Body of pancreas (tissue), 4 donors: Measurements from ENCODE around the gene BEST3.

Source experiments
- CTCF ChIP-seq, 7 experiments: fragments of 450-650 bp in 4 of 7; fragments of 200-600 bp in 3 of 7; sonication (generic) in 3 of 7; IDR thresholded peaks; one replicate each; pipeline ENCODE4 v1.5.1; 2016 to 2019; ENCODE audit warnings: antibody characterized with exemption in 7 of 7
- POLR2A ChIP-seq, 3 donors: fragments of 450-650 bp; IDR thresholded peaks; one replicate each; pipeline ENCODE4 v1.6.1; 2016; ENCODE audit warnings: antibody characterized with exemption in 3 of 3, mild to moderate bottlenecking in 2 of 3

GRCh38 chr12:69698769-69699540 lies at the start of gene BEST3:
- no peak for TF ChIP-seq CTCF (IDR thresholded peaks at IDR 0.05)
- no peak for TF ChIP-seq POLR2A (IDR thresholded peaks at IDR 0.05)
